Mucosa of stomach (tissue), 1 donor: ENCODE data around the gene CEBPG.
A peak's percentile ranks its signal among the peaks of the same experiment; 100 is the strongest.

Experiments
- H3K27me3 ChIP-seq: one replicate; pipeline ENCODE4 v1.7.0; 2013; ENCODE audit warnings: mild to moderate bottlenecking, low read length; ENCODE audit not compliant: control insufficient read depth, insufficient read depth
- H3K36me3 ChIP-seq: one replicate; pipeline ENCODE4 v1.7.0; 2013; ENCODE audit warnings: low read length; ENCODE audit not compliant: control insufficient read depth, insufficient read depth
- H3K4me1 ChIP-seq: one replicate; pipeline ENCODE4 v1.7.0; 2013; ENCODE audit warnings: mild to moderate bottlenecking, low read length; ENCODE audit not compliant: control insufficient read depth, insufficient read depth
- H3K4me3 ChIP-seq: one replicate; pipeline ENCODE4 v1.7.0; 2013; ENCODE audit warnings: low read length
- H3K9ac ChIP-seq: one replicate; pipeline ENCODE4 v1.7.0; 2013; ENCODE audit warnings: mild to moderate bottlenecking, low read length, moderate library complexity
- H3K9me3 ChIP-seq: one replicate; pipeline ENCODE4 v1.7.0; 2013; ENCODE audit warnings: mild to moderate bottlenecking, low read length, moderate library complexity; ENCODE audit not compliant: control insufficient read depth
- donor health status: Pancreatic carcinoma.

The CEBPG gene

GRCh38 chr19:33400856-33401682 lies 27.6 kb downstream of the CEBPG start:
- no peaks in the 10 kb centered on the region for H3K9me3 ChIP-seq
- no peaks in the 10 kb centered on the region for H3K27me3 ChIP-seq
- H3K36me3 ChIP-seq = no peaks in the 10 kb centered on the region
- peaks cover 26% of the 10 kb centered on the region for H3K4me1 ChIP-seq
- no peak overlapping the region for H3K4me3 ChIP-seq
- no peak overlapping the region for H3K9ac ChIP-seq

GRCh38 chr19:33401683-33402420 lies 28.3 kb downstream of the CEBPG start:
- H3K27me3 ChIP-seq = no peaks in the 10 kb centered on the region
- no peaks in the 10 kb centered on the region for H3K9me3 ChIP-seq
- H3K9ac ChIP-seq = no peak overlapping the region
- H3K4me3 ChIP-seq = no peak overlapping the region
- peaks cover 26% of the 10 kb centered on the region for H3K4me1 ChIP-seq
- H3K36me3 ChIP-seq = no peaks in the 10 kb centered on the region

- H3K4me1 ChIP-seq = peaks cover 26% of the 10 kb centered on the region
- H3K4me3 ChIP-seq = no peak overlapping the region
- H3K9me3 ChIP-seq = no peaks in the 10 kb centered on the region
- peak overlapping the region; percentile 33 for H3K9ac ChIP-seq
- no peaks in the 10 kb centered on the region for H3K36me3 ChIP-seq
- H3K27me3 ChIP-seq = no peaks in the 10 kb centered on the region
Observed at GRCh38 chr19:33402421-33403220, 29.1 kb downstream of the CEBPG start.

- H3K4me3 ChIP-seq = no peak overlapping the region
- peaks cover 26% of the 10 kb centered on the region for H3K4me1 ChIP-seq
- no peaks in the 10 kb centered on the region for H3K36me3 ChIP-seq
- H3K9me3 ChIP-seq = no peaks in the 10 kb centered on the region
- H3K9ac ChIP-seq = peak overlapping the region; percentile 33
- no peaks in the 10 kb centered on the region for H3K27me3 ChIP-seq
Observed at GRCh38 chr19:33403221-33403972, 29.9 kb downstream of the CEBPG start.

GRCh38 chr19:33403973-33404304 lies 30.4 kb downstream of the CEBPG start:
- Histone ChIP-seq H3K4me3 (no peak overlapping the region), H3K9ac (peak overlapping the region; percentile 33), H3K27me3 (no peaks in the 10 kb centered on the region), H3K4me1 (peaks cover 26% of the 10 kb centered on the region), H3K9me3 (no peaks in the 10 kb centered on the region), H3K36me3 (no peaks in the 10 kb centered on the region)

- no peak overlapping the region for H3K4me3 ChIP-seq
- H3K9me3 ChIP-seq = no peaks in the 10 kb centered on the region
- H3K36me3 ChIP-seq = no peaks in the 10 kb centered on the region
- H3K9ac ChIP-seq = no peak overlapping the region
- peaks cover 26% of the 10 kb centered on the region for H3K4me1 ChIP-seq
- H3K27me3 ChIP-seq = no peaks in the 10 kb centered on the region
Observed at GRCh38 chr19:33404506-33405253, 31.2 kb downstream of the CEBPG start.

- H3K36me3 ChIP-seq = no peaks in the 10 kb centered on the region
- peaks cover 26% of the 10 kb centered on the region for H3K4me1 ChIP-seq
- H3K4me3 ChIP-seq = no peak overlapping the region
- no peaks in the 10 kb centered on the region for H3K9me3 ChIP-seq
- no peak overlapping the region for H3K9ac ChIP-seq
- H3K27me3 ChIP-seq = no peaks in the 10 kb centered on the region
Observed at GRCh38 chr19:33405254-33405552, 31.7 kb downstream of the CEBPG start.

GRCh38 chr19:33405553-33406461 lies 32.3 kb downstream of the CEBPG start:
- Histone ChIP-seq H3K36me3 (no peaks in the 10 kb centered on the region), H3K4me1 (peaks cover 26% of the 10 kb centered on the region)

GRCh38 chr19:33406521-33407139 lies 33.1 kb downstream of the CEBPG start:
- no peak overlapping the region for H3K9ac ChIP-seq
- H3K27me3 ChIP-seq = no peaks in the 10 kb centered on the region
- H3K4me3 ChIP-seq = no peak overlapping the region
- peaks cover 26% of the 10 kb centered on the region for H3K4me1 ChIP-seq
- no peaks in the 10 kb centered on the region for H3K9me3 ChIP-seq
- no peaks in the 10 kb centered on the region for H3K36me3 ChIP-seq

More at GRCh38 chr19:33405553-33406461, 32.3 kb downstream of the CEBPG start:
- no peaks in the 10 kb centered on the region for H3K27me3 ChIP-seq
- no peaks in the 10 kb centered on the region for H3K9me3 ChIP-seq
- H3K9ac ChIP-seq = no peak overlapping the region
- no peak overlapping the region for H3K4me3 ChIP-seq

- Histone ChIP-seq H3K9ac (no peak overlapping the region), H3K36me3 (no peaks in the 10 kb centered on the region)
Observed at GRCh38 chr19:33407140-33407551, 33.6 kb downstream of the CEBPG start.

More at GRCh38 chr19:33407140-33407551, 33.6 kb downstream of the CEBPG start:
- Histone ChIP-seq H3K4me1 (peaks cover 21% of the 10 kb centered on the region), H3K4me3 (no peak overlapping the region), H3K9me3 (no peaks in the 10 kb centered on the region), H3K27me3 (no peaks in the 10 kb centered on the region)
